ENCODE measurements around the gene NTSR1.
"Not testable (repeated sequence)": the region's sequence is repeated elsewhere in the genome, so short reads cannot be mapped to it uniquely, and the experiment has no call there.

NTSR1 gene

GRCh38 chr20:62675156-62675876 lies 33.3 kb upstream of the NTSR1 start:
- no peak for DNase-seq

- DNase-seq: no peak
These were observed 32.8 kb upstream of the NTSR1 start for GRCh38 chr20:62675877-62676260.

- no peak for DNase-seq
These were observed 31.7 kb upstream of the NTSR1 start for GRCh38 chr20:62676976-62677375.

GRCh38 chr20:62677678-62678077 lies 31.0 kb upstream of the NTSR1 start:
- DNase-seq: no peak

GRCh38 chr20:62678553-62678952 lies 30.1 kb upstream of the NTSR1 start:
- no peak for DNase-seq

GRCh38 chr20:62679978-62680589 lies 28.6 kb upstream of the NTSR1 start:
- DNase-seq: no peak

GRCh38 chr20:62682912-62683517 lies 25.6 kb upstream of the NTSR1 start:
- no peak for DNase-seq

- DNase-seq: not testable (repeated sequence)
These were observed 24.8 kb upstream of the NTSR1 start for GRCh38 chr20:62683660-62684322.

GRCh38 chr20:62684981-62685380 lies 23.7 kb upstream of the NTSR1 start:
- DNase-seq: no peak

- peak; percentile 76 for DNase-seq
These were observed 22.7 kb upstream of the NTSR1 start for GRCh38 chr20:62685781-62686555.

GRCh38 chr20:62686869-62687830 lies 21.5 kb upstream of the NTSR1 start:
- no peak for DNase-seq

- no peak for DNase-seq
These were observed 20.6 kb upstream of the NTSR1 start for GRCh38 chr20:62688083-62688482.

- DNase-seq: no peak
These were observed 19.7 kb upstream of the NTSR1 start for GRCh38 chr20:62688855-62689460.

GRCh38 chr20:62689861-62690260 lies 18.8 kb upstream of the NTSR1 start:
- DNase-seq: no peak

- no peak for DNase-seq
These were observed 18.3 kb upstream of the NTSR1 start for GRCh38 chr20:62690261-62690820.

GRCh38 chr20:62691487-62691886 lies 17.1 kb upstream of the NTSR1 start:
- no peak for DNase-seq

- DNase-seq: no peak
These were observed 16.5 kb upstream of the NTSR1 start for GRCh38 chr20:62692176-62692575.

GRCh38 chr20:62692801-62693523 lies 15.7 kb upstream of the NTSR1 start:
- no peak for DNase-seq

- no peak for DNase-seq
These were observed 15.1 kb upstream of the NTSR1 start for GRCh38 chr20:62693524-62693922.

- no peak for DNase-seq
These were observed 14.5 kb upstream of the NTSR1 start for GRCh38 chr20:62694106-62694505.
